K562 (cell line): Measurements from ENCODE around the gene PIK3CA.

Experiments used
- CCAR2 ChIP-seq: fragments of 200-400 bp; formaldehyde crosslinking; IDR thresholded peaks from 2 replicates; pipeline ENCODE4 v1.6.1; 2017; ENCODE audit warnings: mild to moderate bottlenecking, low read depth, low read length
- EP300 ChIP-seq: IDR thresholded peaks from 2 replicates; pipeline ENCODE4 v1.6.1; 2012; ENCODE audit warnings: low read length, improper control_type of control experiment
- RB1 ChIP-seq: fragments of 450-650 bp; IDR thresholded peaks from 2 replicates; pipeline ENCODE4 v1.6.1; 2017; ENCODE audit warnings: low read depth, mild to moderate bottlenecking
- RFX1 ChIP-seq: fragments of 450-650 bp; IDR thresholded peaks from 2 replicates; pipeline ENCODE4 v1.6.1; 2016; ENCODE audit warnings: mild to moderate bottlenecking, moderate library complexity
- TF ChIP-seq, protein P1 (sequence below): sonication (generic); formaldehyde crosslinking; IDR thresholded peaks from 2 replicates; pipeline ENCODE4 v1.8.0; 2022; ENCODE audit warnings: mild to moderate bottlenecking, missing genetic modification reagents, borderline replicate concordance
- TF ChIP-seq, protein P2 (sequence below): sonication (generic); formaldehyde crosslinking; IDR thresholded peaks from 2 replicates; pipeline ENCODE4 v1.8.0; 2022; ENCODE audit warnings: missing genetic modification reagents, mild to moderate bottlenecking, borderline replicate concordance
- TF ChIP-seq, protein P3 (sequence below), 3 experiments: IDR thresholded peaks in 2 of 3; conservative IDR thresholded peaks in 1 of 3; 2 replicates each; pipeline ENCODE4 v1.5.1; 2011 to 2012; ENCODE audit warnings: low read length in 3 of 3, mild to moderate bottlenecking in 3 of 3, control low read depth in 2 of 3, improper control_type of control experiment in 1 of 3, inconsistent platforms in 1 of 3, low read depth in 1 of 3, mixed read lengths in 1 of 3, moderate library complexity in 1 of 3; ENCODE audit not compliant: insufficient read depth in 2 of 3
- TF ChIP-seq, protein P4 (sequence below): fragments of 450-650 bp; conservative IDR thresholded peaks from 2 replicates; pipeline ENCODE4 v1.6.1; 2016; ENCODE audit warnings: missing genetic modification characterization, low read depth, mild to moderate bottlenecking, control low read depth, missing compliant biosample characterization

DNA sequence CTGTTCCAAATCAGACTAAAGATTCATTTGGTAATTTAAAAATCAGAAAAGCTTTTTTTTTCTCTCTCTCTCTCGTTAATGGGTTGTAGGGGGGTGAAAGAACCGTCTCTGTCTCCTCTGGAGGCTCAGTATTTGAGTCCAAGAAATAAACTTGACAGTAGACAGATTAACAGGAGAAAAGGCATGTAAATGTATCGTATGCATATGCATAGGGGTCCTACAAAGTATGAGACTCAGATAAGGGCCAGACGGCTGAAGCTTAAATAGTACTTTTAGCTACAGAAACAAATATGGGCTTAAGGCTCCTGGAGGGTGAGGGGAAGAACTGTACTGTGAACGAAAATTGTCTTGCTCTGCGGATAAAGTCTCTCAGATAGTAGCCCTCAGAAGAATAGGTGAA is 42.4 kb downstream of the PIK3CA start:
- TF ChIP-seq EP300: no peak
- TF ChIP-seq CCAR2: no peak
- TF ChIP-seq RB1: no peak
- TF ChIP-seq, protein P1, sequence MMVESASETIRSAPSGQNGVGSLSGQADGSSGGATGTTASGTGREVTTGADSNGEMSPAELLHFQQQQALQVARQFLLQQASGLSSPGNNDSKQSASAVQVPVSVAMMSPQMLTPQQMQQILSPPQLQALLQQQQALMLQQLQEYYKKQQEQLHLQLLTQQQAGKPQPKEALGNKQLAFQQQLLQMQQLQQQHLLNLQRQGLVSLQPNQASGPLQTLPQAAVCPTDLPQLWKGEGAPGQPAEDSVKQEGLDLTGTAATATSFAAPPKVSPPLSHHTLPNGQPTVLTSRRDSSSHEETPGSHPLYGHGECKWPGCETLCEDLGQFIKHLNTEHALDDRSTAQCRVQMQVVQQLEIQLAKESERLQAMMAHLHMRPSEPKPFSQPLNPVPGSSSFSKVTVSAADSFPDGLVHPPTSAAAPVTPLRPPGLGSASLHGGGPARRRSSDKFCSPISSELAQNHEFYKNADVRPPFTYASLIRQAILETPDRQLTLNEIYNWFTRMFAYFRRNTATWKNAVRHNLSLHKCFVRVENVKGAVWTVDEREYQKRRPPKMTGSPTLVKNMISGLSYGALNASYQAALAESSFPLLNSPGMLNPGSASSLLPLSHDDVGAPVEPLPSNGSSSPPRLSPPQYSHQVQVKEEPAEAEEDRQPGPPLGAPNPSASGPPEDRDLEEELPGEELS (CRISPR knock-in tag): no peak
- TF ChIP-seq, protein P2, sequence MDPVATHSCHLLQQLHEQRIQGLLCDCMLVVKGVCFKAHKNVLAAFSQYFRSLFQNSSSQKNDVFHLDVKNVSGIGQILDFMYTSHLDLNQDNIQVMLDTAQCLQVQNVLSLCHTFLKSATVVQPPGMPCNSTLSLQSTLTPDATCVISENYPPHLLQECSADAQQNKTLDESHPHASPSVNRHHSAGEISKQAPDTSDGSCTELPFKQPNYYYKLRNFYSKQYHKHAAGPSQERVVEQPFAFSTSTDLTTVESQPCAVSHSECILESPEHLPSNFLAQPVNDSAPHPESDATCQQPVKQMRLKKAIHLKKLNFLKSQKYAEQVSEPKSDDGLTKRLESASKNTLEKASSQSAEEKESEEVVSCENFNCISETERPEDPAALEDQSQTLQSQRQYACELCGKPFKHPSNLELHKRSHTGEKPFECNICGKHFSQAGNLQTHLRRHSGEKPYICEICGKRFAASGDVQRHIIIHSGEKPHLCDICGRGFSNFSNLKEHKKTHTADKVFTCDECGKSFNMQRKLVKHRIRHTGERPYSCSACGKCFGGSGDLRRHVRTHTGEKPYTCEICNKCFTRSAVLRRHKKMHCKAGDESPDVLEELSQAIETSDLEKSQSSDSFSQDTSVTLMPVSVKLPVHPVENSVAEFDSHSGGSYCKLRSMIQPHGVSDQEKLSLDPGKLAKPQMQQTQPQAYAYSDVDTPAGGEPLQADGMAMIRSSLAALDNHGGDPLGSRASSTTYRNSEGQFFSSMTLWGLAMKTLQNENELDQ (CRISPR knock-in tag): no peak
- TF ChIP-seq, protein P3, sequence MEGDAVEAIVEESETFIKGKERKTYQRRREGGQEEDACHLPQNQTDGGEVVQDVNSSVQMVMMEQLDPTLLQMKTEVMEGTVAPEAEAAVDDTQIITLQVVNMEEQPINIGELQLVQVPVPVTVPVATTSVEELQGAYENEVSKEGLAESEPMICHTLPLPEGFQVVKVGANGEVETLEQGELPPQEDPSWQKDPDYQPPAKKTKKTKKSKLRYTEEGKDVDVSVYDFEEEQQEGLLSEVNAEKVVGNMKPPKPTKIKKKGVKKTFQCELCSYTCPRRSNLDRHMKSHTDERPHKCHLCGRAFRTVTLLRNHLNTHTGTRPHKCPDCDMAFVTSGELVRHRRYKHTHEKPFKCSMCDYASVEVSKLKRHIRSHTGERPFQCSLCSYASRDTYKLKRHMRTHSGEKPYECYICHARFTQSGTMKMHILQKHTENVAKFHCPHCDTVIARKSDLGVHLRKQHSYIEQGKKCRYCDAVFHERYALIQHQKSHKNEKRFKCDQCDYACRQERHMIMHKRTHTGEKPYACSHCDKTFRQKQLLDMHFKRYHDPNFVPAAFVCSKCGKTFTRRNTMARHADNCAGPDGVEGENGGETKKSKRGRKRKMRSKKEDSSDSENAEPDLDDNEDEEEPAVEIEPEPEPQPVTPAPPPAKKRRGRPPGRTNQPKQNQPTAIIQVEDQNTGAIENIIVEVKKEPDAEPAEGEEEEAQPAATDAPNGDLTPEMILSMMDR (IDR thresholded peaks at IDR 0.05 in 2 of 3, conservative IDR thresholded peaks at IDR 0.05 in 1 of 3; ENCODE audit: insufficient read depth in 2 of 3, low read depth in 1 of 3, low read length in 3 of 3): no peak
- TF ChIP-seq, protein P4, sequence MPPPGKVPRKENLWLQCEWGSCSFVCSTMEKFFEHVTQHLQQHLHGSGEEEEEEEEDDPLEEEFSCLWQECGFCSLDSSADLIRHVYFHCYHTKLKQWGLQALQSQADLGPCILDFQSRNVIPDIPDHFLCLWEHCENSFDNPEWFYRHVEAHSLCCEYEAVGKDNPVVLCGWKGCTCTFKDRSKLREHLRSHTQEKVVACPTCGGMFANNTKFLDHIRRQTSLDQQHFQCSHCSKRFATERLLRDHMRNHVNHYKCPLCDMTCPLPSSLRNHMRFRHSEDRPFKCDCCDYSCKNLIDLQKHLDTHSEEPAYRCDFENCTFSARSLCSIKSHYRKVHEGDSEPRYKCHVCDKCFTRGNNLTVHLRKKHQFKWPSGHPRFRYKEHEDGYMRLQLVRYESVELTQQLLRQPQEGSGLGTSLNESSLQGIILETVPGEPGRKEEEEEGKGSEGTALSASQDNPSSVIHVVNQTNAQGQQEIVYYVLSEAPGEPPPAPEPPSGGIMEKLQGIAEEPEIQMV (tag): no peak
- no peak for TF ChIP-seq RFX1
